Kidney epithelial cell (primary cell): Measurements from ENCODE around the gene PANX1. TPM values are rescaled to one million over a fixed set of nuclear protein-coding genes. Genes with fewer than 3 reads are reported as not detected.

Experiments used
- DNase-seq: peaks from one replicate; pipeline ENCODE4 v3.0.0-alpha.2; 2010; ENCODE audit warnings: low read depth
- H3K27me3 ChIP-seq: 2 replicates; pipeline ENCODE4 v1.6.0; 2011; ENCODE audit warnings: low read length; ENCODE audit not compliant: control insufficient read depth, insufficient read depth
- H3K36me3 ChIP-seq: 2 replicates; pipeline ENCODE4 v1.5.1; 2011; ENCODE audit warnings: low read length; ENCODE audit not compliant: control insufficient read depth, insufficient read depth
- H3K4me3 ChIP-seq: 2 replicates; pipeline ENCODE4 v1.5.1; 2011; ENCODE audit warnings: low read depth, mild to moderate bottlenecking, control low read depth, low read length
- total RNA-seq: library from RNA; depleted of rRNA; stranded (reverse); fragments of >200 nt; gene quantifications from 2 replicates; pipeline ENCODE4 v1.2.3, GENCODE V29; 2015
- TF ChIP-seq, protein P1 (sequence below): IDR thresholded peaks from 2 replicates; pipeline ENCODE4 v1.5.1; 2011; ENCODE audit warnings: mild to moderate bottlenecking, moderate library complexity, low read length, control low read depth, inconsistent platforms; ENCODE audit not compliant: insufficient read depth, poor library complexity, severe bottlenecking

The PANX1 gene
- total RNA-seq, 1 donor from 2014 or later, result 60.5 TPM

GRCh38 chr11:94091091-94091490 is 37.5 kb upstream of the PANX1 start:
- Histone ChIP-seq H3K36me3 (no peaks in the 10 kb centered on the region), H3K27me3 (no peaks in the 10 kb centered on the region), H3K4me3 (no peak overlapping the region)
- TF ChIP-seq, protein P1, sequence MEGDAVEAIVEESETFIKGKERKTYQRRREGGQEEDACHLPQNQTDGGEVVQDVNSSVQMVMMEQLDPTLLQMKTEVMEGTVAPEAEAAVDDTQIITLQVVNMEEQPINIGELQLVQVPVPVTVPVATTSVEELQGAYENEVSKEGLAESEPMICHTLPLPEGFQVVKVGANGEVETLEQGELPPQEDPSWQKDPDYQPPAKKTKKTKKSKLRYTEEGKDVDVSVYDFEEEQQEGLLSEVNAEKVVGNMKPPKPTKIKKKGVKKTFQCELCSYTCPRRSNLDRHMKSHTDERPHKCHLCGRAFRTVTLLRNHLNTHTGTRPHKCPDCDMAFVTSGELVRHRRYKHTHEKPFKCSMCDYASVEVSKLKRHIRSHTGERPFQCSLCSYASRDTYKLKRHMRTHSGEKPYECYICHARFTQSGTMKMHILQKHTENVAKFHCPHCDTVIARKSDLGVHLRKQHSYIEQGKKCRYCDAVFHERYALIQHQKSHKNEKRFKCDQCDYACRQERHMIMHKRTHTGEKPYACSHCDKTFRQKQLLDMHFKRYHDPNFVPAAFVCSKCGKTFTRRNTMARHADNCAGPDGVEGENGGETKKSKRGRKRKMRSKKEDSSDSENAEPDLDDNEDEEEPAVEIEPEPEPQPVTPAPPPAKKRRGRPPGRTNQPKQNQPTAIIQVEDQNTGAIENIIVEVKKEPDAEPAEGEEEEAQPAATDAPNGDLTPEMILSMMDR, result no peak
- DNase-seq, result no peak

GRCh38 chr11:94100253-94100652 is 28.4 kb upstream of the PANX1 start:
- TF ChIP-seq, protein P1, result no peak
- DNase-seq, result no peak
- Histone ChIP-seq H3K4me3 (no peak overlapping the region), H3K36me3 (no peaks in the 10 kb centered on the region), H3K27me3 (no peaks in the 10 kb centered on the region)

DNA sequence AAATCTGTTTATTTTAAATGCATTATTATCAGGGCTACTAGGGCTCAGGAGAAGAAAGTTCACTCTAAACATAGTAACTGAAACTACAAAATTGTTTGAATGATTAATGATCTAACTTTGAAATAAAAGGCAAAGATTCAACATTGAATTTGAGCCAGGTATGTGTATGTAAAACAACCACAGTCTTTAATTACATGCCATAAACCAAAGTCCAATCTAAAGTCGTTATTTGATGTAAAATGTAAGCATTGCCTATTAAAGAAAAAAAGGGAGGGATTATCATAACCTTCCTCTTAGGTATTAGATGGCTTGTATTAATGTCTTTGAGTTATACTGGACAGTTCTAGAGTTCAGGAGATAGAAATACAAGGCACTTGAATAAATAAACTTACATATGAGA is 25.2 kb upstream of the PANX1 start:
- DNase-seq, result no peak
- H3K4me3 ChIP-seq, result no peak overlapping the region
- H3K36me3 ChIP-seq, result no peaks in the 10 kb centered on the region
- TF ChIP-seq, protein P1, result no peak
- H3K27me3 ChIP-seq, result no peaks in the 10 kb centered on the region

- DNase-seq, result no peak
- no peaks in the 10 kb centered on the region for H3K36me3 ChIP-seq
- H3K27me3 ChIP-seq, result no peaks in the 10 kb centered on the region
- TF ChIP-seq, protein P1, result no peak
- H3K4me3 ChIP-seq, result no peak overlapping the region
Measured at GRCh38 chr11:94104734-94105133, 23.9 kb upstream of the PANX1 start.

DNA sequence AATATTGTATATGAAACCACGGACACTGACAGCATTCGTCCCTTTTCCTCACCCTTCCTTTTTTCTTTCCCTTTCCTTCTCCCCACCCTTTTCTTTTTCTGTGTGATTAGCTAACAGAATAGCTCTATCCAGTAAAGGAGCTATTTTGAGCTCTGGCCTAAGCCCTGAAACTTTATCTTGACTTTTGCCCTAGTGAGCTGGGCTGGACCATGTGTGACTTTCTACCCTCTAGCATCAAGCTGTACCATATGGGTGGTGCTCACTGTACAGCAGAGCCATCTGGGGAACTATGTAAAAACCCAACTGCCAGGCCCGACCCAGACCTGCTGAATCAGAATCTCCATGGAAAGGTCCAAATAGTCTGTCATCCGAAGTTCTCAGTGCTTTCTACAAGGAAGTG is 21.9 kb upstream of the PANX1 start:
- H3K27me3 ChIP-seq, result no peaks in the 10 kb centered on the region
- H3K36me3 ChIP-seq, result no peaks in the 10 kb centered on the region
- no peak overlapping the region for H3K4me3 ChIP-seq
- DNase-seq, result no peak
- TF ChIP-seq, protein P1, result no peak

- Histone ChIP-seq H3K27me3 (no peaks in the 10 kb centered on the region), H3K36me3 (no peaks in the 10 kb centered on the region)
- DNase-seq, result no peak
Measured at GRCh38 chr11:94107363-94107762, 21.3 kb upstream of the PANX1 start.

More at GRCh38 chr11:94107363-94107762, 21.3 kb upstream of the PANX1 start:
- H3K4me3 ChIP-seq, result no peak overlapping the region
- TF ChIP-seq, protein P1, result no peak
